Stimulated activated CD4-positive, alpha-beta T cell treated with anti-CD3 and anti-CD28 coated beads, Interleukin-4, amount 100 ng/mL, for 24 hours (primary cell): ENCODE measurements around the gene SMTNL2.
"Not testable (repeated sequence)": the region's sequence is repeated elsewhere in the genome, so short reads cannot be mapped to it uniquely, and the experiment has no call there.

Experiments
- DNase-seq: peaks from one replicate; pipeline ENCODE4 v3.0.0-alpha.2; 2020

SMTNL2 gene

DNA sequence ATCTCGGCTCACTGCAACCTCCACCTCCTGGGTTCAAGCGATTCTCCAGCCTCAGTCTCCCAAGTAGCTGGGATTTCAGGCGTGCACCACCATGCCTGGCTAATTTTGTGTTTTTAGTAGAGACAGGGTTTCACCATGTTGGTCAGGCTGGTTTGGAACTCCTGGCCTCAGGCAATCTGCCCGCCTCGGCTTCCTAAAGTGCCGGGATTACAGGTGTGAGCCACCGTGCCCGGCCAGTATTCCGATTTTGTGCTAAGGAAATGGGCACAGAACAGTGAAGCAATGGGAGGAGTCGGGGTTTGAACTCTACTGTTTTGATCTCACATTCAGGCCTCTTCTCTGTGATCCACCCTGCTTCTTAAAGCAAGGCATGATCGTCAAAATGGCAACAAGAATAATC lies 20.4 kb downstream of the SMTNL2 start:
- not testable (repeated sequence) for DNase-seq

DNA sequence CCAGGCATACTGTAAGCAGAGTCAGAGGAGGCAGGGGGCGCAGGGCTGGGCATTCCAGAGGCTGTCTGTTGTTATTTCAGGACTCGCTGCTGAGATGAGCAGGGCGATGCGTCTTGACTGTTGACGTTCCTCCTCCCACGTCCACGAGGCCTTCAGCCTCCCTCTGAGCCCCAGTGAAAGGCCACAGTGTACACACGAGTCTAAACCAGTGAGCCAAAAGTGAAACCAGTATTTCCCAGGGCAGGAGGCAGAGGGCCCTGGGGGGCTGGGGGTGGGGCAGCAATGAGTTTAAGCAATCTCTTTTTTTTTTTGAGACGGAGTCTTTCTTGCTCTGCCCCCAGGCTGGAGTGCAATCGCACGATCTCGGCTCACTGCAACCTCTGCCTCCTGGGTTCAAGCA lies 21.5 kb downstream of the SMTNL2 start:
- no peak for DNase-seq

DNA sequence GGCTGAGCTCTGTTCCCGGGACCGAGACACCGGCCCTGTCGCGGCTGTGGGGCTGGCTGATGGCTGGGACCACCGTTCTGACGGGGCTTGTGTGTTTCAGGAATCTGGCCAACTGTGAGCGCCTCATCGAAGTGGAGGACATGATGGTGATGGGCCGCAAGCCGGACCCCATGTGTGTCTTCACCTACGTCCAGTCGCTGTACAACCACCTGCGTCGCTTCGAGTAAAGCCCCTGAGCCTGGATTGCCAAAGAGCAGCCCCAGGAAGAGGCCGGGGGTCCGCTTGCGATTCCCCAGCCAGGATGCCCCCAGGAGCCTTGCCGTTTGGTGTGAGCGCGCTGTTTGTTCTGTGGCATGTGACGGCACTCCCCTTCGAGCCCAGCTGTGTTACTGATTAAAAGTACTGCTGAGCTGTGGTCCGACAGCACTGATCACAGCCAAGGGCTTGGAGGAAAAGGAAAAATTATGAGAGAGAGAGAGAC lies 23.0 kb downstream of the SMTNL2 start:
- no peak for DNase-seq

DNA sequence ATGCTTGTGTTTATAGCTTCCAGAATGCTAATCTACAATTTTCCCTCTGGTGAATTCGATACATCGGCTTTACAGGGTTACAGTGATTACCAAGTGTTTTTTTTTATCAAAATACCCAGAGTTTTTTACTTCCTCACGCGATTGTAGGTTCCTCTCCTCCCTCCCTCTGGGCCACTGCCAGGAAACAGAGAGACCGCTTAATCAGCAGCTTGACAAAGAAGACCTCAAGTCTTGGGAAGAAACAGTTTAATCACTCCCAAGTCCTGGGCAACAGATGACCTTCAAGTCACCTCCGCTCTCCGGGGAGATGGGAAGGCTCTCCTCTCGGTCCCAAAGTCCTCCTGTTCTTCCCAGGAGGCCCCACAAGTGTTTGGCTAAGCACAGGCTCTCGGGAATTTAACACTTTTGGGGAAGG lies 23.5 kb downstream of the SMTNL2 start:
- DNase-seq: no peak

DNA sequence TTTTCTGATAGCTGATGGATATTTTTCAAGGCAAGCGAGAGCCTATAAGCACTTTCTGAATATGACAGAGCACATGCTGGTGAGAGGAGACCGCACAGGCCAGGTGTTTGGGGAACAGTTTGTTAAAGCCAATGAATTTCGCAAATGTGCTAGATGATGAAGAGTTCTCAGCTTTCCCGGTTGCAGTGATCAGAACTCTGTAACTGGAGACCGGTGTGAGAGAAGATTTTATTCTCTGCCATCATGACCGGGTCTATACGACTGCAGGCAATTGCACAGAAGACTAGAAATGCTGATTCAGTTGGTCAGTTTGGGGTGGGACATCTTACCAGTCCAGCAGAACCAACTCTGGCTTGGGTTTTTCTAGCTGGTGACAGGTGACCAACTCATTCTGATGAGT lies 25.4 kb downstream of the SMTNL2 start:
- no peak for DNase-seq

DNA sequence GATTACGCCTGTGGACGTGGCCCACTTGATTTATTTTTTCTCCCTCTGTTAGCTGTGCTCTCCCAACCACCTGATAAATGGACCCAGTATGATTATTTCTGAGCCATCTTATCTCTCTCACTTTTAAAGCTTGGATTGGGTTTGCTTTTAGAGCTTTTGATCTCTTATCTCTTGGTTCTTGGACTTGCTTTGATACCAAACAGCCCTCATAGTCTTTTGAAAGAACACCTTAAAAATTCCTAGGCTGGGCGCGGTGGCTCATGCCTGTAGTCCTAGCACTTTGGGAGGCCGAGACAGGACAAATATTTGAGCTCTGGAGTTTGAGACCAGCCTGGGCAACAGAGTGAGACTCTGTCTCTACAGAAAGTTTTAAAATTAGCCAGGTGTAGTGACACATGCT lies 25.8 kb downstream of the SMTNL2 start:
- no peak for DNase-seq

DNA sequence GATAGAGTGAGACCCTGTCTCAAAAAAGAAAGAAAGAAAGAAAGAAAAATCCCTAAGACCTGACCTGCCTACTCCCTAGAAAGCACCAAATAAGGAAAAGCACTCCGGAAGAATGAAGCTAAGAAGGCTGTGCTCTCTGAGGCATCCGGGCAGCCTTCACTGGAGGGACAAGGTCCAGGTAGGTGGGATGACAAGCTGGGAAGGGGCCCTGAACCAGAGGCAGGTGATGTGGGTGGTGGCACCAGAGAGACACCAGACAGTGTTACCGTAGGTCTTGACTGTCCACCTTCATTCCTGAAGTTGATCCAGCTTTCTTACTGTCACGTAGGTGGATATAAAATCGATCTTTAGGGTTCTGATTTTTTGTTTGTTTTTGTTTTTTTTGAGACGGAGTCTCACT lies 26.3 kb downstream of the SMTNL2 start:
- no peak for DNase-seq

DNA sequence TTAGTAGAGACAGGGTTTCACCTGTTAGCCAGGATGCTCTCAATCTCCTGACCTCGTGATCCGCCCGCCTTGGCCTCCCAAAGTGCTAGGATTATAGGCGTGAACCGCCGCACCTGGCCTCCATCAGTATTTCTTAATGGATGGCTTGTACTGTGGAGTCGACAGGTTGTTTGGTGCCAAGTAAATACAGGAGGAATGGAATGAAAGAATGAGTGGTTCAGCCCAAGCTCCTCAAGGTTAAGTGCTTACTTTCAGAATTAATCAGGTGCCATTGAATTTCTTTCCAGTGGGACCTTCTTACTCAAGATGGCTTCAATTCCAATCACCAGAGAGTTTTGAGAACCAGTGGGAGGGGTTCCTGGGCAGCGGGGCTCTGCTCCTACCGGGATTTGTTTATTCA lies 32.1 kb downstream of the SMTNL2 start:
- no peak for DNase-seq

DNA sequence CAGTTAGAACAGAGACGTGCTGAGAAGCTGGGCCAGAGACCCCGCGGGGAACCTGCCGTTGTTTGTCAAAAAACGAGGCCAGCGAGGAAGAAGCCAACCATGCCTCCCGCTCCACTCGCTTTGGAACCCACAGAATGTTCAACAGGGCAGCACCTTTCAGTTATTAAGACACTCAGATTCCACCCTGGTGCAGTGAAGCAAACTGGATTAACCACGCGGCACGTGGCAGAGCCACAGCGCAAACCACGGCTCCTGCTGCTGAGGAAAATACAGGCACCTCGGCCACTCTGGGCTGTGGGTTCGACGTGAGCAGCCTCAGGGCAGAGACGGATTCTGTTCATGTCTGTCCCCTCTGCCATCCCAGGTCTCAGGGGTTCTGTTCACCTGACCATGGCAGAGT lies 32.8 kb downstream of the SMTNL2 start:
- DNase-seq: no peak

DNA sequence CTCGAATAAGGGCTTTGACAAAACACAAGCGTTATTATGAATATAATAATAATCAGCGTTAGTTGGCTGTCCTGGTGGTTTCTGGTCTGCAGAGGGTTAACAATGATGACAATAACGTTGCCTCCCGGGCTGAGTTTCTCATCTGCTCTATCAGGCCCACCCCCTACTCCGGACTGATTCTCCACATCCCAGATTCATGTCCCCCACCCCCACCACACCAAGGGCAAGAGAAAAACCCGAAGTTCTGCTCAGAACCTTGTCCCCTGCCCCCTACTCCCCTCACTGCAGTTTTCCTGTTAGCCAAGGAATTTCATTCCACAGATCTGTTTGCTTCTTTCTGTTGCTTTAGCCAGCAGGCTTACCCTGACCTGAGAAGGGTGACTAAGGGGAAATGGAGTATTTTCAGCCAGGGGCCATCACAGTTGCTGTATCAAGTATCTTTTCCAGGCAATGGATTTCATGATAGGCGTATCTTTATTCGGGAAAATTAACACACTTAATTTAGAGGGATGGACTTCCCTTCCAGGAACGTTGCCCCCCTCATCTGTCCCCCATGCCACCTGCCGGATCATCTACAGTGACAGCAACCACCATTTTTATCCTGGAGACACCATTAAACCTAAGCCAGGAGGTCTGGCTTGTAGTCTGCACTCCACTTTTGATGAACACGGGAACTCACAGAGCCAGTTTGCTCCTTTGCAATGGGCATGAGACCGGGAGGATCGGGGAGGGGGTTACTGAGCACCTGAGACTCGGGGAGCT lies 33.4 kb downstream of the SMTNL2 start:
- DNase-seq: no peak

DNA sequence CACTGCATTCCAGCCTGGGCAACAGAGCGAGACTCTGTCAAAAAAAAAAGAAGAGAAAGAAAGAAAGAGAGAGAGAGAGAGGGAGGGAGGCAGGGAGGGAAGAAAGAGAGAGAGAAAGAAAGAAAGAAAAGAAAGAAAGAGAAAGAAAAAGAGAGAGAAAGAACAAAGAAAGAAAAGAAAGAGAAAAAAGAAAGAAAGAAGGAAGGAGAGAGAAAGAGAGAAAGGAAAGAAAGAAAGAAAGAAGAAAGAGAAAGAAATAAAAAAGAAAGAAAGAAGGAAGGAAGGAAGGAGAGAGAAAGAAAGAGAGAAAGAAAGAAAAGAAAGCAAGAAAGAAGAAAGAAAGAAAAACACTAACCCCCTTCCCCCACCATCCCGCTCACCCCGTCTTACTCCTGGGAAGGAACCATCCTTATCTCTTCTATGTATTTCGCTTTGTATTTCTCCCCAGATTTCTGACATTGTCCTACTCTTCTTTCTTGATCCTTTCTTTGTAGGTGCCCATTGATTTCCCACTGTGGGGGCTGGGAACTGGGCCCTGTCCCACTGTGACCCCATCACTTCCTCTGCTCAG lies 36.3 kb downstream of the SMTNL2 start:
- DNase-seq: no peak

DNA sequence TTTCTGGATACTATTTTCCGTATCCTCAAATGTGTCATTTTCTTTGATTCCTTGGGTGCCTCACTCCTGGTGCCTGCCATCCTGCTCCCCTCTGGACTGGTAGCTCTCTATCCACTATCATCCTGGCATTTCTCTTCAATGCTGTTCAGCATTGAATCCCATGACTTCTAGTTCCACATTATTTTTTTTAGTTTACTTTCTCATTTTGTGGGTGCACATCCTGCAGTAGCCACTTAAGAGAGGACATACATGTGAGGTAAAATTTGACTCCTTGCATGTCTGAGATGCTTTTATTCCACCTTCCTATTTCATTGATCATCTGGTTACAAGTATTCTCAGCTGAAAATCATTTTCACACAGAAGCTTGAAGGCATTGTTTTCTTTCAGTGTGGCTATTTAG lies 38.0 kb downstream of the SMTNL2 start:
- no peak for DNase-seq

DNA sequence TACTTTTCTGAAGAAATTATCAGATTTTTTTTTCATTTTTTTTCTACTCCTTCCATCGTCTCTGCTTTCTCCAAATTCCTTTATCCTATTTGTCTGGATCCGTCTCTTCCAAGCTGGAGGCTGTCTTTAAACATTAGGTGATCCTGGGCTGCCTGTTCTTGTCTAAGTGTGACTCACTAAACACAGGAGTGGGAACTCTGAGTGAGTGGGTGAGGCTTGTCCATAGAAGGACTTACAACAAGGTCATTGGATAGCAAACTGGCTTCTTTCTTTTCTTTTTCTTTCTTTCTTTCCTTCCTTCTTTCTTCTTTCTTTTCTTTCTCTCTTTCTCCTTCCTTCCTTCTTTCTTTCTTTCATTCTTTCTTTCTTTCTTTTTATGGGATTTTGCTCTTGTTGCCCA lies 38.9 kb downstream of the SMTNL2 start:
- no peak for DNase-seq

DNA sequence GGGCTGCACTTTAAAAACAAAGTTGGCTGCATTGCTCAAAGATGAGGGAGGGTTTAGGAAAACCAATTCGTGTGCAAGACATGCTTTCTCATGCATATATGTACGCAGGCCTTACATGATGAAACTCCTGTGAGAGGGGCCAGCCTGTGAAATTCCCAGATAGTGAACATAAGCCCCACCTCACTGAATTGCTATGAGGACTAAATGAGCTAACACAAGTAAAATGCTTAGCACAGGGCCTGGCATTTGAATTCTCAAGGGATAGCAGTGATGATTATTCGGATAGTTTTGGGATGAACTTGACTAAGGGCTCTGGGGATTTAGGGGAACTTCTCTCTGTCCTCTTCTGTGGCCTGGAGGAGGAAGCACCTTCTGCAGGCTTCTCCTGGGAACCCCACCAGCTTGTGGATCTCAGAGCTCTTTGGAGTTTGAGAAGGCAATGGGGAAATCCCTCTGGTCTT lies 40.2 kb downstream of the SMTNL2 start:
- not testable (repeated sequence) for DNase-seq

DNA sequence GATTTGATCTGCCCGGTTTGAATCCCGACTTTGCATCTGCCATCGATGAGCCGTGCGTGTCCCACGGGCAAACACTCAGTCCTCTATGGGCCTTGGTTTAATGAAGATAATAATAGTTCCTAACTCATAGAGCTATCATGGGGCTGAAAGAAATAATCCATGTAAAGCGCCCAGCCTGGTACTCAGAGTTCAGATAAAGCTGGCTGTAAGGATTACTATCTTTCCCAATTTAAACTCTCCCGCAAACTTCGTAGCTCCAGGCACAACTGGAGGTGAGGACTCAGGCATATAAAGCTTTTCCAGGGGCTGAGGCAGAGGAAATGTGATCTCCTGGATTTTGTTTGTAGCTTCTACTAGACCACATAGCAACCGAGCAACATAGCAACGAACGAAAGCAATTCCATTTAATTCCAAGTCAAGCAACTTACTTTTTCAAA lies 40.9 kb downstream of the SMTNL2 start:
- DNase-seq: no peak

DNA sequence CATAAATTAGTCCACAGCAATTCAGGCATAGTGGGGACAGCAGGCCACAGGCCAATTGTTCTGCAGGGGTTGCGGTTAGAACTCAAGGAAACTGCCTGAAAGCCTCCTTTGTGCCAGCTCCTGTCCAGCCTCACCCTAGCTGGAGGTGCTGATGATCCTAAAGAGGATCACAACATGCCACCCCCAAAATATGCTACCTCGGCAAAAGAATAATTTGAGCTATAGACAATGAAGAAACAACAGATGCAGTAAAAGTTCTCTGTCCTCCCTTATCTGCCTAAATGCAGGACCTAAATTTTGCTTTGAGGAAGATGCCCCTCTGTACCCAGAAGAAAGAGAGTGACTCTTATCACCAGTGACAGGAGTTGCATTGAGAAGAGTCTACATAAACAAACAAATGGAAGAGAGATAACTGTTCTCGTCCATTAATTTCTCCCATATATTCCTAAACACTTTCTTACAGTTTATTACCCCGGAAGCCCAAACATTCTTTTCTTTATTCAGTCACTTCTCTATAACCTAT lies 42.5 kb downstream of the SMTNL2 start:
- DNase-seq: no peak

DNA sequence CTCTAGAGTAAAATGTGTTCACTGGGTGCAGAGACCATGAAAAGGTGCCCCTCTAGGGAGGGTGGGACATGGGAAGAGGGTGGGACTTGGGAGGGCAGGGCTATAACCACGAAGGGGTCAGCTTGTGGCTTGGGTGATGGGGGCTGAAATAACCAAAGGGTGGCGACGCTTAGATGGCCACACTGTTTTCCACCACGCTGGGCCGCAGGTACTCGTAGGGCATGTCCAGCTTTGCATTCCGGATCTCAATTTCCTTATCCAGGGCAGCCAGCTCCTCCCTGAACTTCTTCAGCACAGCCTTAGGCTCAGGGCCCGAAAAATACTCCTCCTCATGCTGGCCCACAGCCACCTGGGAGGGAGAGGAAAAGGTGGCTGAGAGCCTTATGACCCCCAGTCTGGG lies 47.1 kb downstream of the SMTNL2 start:
- no peak for DNase-seq

DNA sequence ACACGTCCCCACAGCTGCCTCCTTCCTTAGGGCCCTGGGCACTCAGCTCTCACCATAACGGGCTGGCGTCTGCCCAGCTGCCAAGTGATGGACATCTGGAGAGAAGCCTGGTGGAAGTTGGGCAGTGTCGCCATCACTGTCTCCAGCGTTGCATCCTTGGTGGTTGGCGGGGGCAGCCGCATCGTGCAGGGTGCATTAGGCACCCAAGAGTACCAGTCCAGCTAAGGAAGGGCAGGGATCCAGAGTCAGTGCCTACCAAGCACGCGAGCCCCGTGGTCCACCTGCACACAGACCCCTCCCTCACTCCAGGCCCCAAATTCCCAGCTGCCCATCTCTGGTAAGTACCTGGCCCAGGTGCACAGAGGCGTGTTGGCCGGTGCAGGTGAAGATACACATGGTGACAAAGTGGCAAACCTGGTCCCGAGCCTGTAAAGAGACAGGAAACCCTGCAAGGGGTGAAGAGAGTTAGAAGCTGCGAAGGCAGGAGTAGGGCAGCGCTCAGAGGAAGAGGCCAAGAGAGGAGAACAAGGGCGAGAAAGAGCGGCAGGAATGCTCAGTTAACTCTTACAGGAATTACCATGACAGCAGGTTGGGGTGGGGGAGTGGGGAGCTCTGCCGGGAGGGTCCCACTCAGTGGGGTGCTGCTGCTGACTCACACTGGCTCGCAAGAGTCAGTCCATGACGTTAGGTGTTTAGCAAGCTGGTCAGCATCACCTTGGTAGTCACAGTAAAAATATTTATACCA lies 47.7 kb downstream of the SMTNL2 start:
- no peak for DNase-seq

DNA sequence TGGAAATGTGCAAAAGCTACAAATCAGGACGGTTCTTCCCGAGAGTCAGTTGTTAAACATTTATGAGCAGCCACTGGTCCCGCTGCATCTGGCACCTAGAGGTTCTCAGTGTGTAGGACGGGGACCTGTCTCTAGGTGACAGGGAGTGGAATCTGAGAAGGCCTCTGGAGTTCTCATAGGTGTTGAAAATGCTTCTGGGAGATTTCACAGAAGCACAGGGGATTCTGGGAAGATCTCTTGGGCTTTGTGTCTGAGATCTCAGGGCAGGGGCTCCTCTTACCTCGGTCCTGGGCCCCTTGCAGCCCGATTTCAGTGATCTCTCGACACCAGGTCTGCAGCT lies 48.2 kb downstream of the SMTNL2 start:
- no peak for DNase-seq

DNA sequence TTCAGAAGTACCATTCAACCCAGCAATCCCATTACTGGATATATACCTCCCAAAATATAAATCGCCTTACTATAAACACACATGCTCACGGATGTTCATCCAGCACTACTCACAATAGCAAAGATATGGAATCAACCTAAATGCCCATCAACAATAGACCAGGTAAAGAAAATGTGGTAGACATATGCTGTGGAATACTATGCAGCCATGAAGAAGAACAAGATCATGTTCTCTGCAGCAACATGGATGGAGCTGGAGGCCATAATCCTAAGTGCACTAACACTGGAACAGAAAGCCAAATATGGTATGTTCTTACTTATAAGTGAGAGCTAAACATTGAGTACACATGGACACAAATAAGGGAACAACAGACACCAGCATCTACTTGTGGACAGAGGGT lies 49.3 kb downstream of the SMTNL2 start:
- DNase-seq: no peak

DNA sequence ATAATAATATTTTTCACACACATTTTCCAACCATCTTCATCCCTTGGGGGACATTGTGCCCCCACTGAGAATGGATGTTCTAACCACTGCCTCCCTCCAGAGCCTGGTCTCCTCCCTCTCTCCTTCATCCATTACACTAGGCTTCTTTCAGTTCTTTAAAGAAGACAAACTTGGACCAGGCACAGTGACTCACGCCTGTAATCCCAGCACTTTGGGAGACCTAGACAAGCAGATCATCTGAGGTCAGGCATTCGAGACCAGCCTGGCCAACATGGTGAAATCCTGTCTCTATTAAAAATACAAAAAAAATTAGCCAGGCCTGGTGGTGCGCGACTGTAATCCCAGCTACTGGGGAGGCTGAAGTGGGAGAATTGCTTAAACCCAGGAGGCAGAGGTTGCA lies 50.6 kb downstream of the SMTNL2 start:
- no peak for DNase-seq

DNA sequence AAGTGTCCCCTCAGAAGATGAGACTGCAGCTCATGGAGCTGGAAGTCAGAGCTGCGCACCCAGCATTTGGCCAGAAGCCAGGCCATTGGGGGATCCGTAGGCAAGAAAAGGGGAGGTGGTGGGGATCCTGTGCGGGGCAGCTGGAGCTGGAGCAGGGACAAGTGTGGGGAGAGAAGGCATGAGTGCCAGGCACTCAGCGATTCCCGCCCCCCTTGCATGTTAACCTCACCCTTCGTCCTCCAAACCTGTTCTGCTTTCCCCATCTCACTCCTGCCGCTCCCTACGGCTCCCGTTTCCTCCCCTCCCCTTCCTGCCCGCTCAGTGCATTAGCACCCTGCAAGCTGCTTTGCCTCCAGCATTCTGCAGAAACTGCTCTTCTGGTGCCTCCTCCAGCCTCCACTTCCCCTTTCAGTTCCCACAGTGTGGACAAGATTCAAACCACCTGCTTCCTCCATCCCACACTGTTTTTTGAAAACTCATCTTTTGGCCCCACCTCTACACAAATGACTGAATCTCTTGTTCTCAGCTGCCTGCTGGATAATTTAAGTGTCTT lies 51.6 kb downstream of the SMTNL2 start:
- DNase-seq: no peak

DNA sequence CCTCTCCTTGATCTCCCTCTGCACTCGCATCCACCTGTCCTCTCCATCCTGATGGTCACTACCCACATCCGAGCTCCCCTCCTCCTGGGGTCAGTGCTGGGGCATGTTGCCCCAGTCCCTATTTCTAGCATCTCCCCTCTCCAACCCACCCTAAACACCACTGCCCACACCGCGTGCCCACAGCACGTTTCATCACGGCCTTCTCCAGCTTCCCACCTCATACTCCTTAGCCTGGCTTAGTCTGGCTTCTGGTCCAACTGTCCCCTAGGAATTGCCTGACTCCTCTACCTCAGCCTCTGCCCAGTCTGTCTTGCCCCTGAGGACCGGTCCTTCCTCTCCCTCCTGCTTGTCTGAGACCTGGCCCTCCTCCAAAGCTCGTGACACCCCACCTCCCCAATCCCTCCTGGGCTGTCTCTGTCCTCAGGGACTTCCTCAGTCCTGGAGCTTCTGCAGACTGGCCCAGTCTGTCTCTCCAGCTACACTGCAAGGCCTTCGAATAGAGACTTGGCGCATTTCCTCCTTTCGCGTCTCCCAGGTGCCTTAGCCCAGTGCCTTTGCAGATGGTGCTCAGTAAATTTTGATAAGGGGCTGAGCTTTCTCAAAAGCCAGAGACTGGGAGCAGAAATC lies 52.3 kb downstream of the SMTNL2 start:
- DNase-seq: no peak
